Esophagus muscularis mucosa (tissue), 4 donors: Measurements from ENCODE around the gene HHIPL1. TPM values are rescaled to one million over a fixed set of nuclear protein-coding genes. Genes with fewer than 3 reads are reported as not detected.

Experiments
- DNase-seq: peaks from one replicate; pipeline ENCODE4 v3.0.0-alpha.2; 2017; ENCODE audit errors: extremely low spot score
- H3K27ac ChIP-seq, 4 donors: fragments of 200-600 bp; sonication (generic); replicated peaks in 1 of 4; 1 replicate in 3 of 4; 2 replicates in 1 of 4; pipeline ENCODE4 v1.5.1; 2016 to 2019; ENCODE audit warnings: mild to moderate bottlenecking in 1 of 4
- H3K27me3 ChIP-seq, 4 donors: fragments of 200-600 bp; sonication (generic); one replicate each; pipeline versions ENCODE4 v1.5.1 to v1.6.0; 2016 to 2019
- H3K36me3 ChIP-seq, 4 donors: fragments of 200-600 bp; sonication (generic); one replicate each; pipeline ENCODE4 v1.5.1; 2016 to 2019
- H3K4me1 ChIP-seq, 4 donors: fragments of 200-600 bp; sonication (generic); one replicate each; pipeline ENCODE4 v1.5.1; 2016 to 2019
- H3K4me3 ChIP-seq, 4 donors: fragments of 200-600 bp; sonication (generic); 1 replicate in 2 of 4; 2 replicates in 2 of 4; pipeline ENCODE4 v1.5.1; 2016 to 2019; ENCODE audit warnings: mild to moderate bottlenecking in 4 of 4, moderate library complexity in 1 of 4
- H3K9me3 ChIP-seq, 4 donors: fragments of 200-600 bp; sonication (generic); 1 replicate in 3 of 4; 2 replicates in 1 of 4; pipeline ENCODE4 v1.5.1; 2016 to 2019
- EP300 ChIP-seq: sonication (generic); formaldehyde crosslinking; IDR thresholded peaks from one replicate; pipeline ENCODE4 v1.6.1; 2017; ENCODE audit warnings: antibody characterized with exemption
- POLR2A ChIP-seq: fragments of 450-650 bp; IDR thresholded peaks from one replicate; pipeline ENCODE4 v1.6.1; 2017; ENCODE audit warnings: antibody characterized with exemption, moderate library complexity, mild to moderate bottlenecking, low read depth
- POLR2AphosphoS5 ChIP-seq, 2 donors: sonication (generic); formaldehyde crosslinking; IDR thresholded peaks; one replicate each; pipeline ENCODE4 v1.6.1; 2017; ENCODE audit warnings: antibody characterized with exemption in 2 of 2
- WGBS: methylation state at CpG from one replicate; pipeline ENCODE4 v1.1.5; 2018; 5-methylcytosine and 5-hydroxymethylcytosine counted together
- intact Hi-C: fragments of 100-400 bp; cut with DNase I; formaldehyde crosslinking; loops from one replicate; pipeline ENCODE4 v1.15.1; 2023
- total RNA-seq, 4 donors: library from RNA; depleted of rRNA; stranded (reverse); fragments of >200 nt; gene quantifications; one replicate each; pipeline versions ENCODE4 v1.1.0 to v1.2.1, GENCODE V29; 2016
- TF ChIP-seq, protein P1 (sequence below), 3 experiments: fragments of 200-600 bp in 2 of 3; fragments of 450-650 bp in 1 of 3; sonication (generic) in 2 of 3; IDR thresholded peaks; one replicate each; pipeline ENCODE4 v1.5.1; 2017 to 2019; ENCODE audit warnings: antibody characterized with exemption in 3 of 3, mild to moderate bottlenecking in 2 of 3, moderate library complexity in 1 of 3

The HHIPL1 gene
- total RNA-seq, 4 donors from 2014 or later, result 4.2 to 9.1 (median 5.9) TPM

DNA sequence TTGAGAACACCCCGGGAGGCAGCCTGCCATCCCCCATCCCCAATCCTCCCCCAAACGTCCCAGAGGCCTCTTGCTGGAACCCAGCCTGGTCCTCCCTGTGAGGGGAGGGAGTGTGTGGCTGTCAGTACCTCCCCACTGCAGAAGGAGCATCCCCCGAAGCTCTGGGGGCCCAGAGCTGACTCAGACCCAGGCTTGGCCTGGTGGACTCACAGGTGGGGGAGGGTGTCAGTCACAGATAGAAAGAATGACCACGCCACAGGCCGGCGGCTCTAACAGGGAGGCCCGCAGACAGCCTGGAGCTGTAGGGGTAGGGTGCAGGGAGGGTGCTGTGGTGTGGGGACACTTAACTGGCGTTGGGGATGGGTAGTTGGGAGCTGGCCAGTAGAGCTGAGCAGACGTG lies 5.3 kb downstream of the HHIPL1 start:
- WGBS, result 36% methylated on average over 2 of the region's 9 CpGs
- Histone ChIP-seq H3K9me3 (no peaks in the 10 kb centered on the region), H3K27me3 (peaks cover 0 to 10% (median 0%) of the 10 kb centered on the region in 4 donors), H3K27ac (no peak overlapping the region), H3K4me3 (no peak overlapping the region), H3K36me3 (peaks cover 0 to 11% (median 0%) of the 10 kb centered on the region in 4 donors), H3K4me1 (peaks cover 5 to 24% (median 19%) of the 10 kb centered on the region in 4 donors)
- DNase-seq, result no peak
- TF ChIP-seq, protein P1, sequence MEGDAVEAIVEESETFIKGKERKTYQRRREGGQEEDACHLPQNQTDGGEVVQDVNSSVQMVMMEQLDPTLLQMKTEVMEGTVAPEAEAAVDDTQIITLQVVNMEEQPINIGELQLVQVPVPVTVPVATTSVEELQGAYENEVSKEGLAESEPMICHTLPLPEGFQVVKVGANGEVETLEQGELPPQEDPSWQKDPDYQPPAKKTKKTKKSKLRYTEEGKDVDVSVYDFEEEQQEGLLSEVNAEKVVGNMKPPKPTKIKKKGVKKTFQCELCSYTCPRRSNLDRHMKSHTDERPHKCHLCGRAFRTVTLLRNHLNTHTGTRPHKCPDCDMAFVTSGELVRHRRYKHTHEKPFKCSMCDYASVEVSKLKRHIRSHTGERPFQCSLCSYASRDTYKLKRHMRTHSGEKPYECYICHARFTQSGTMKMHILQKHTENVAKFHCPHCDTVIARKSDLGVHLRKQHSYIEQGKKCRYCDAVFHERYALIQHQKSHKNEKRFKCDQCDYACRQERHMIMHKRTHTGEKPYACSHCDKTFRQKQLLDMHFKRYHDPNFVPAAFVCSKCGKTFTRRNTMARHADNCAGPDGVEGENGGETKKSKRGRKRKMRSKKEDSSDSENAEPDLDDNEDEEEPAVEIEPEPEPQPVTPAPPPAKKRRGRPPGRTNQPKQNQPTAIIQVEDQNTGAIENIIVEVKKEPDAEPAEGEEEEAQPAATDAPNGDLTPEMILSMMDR (IDR thresholded peaks at IDR 0.05), result no peak
- TF ChIP-seq EP300 (no peak), POLR2AphosphoS5 (IDR thresholded peaks at IDR 0.05) (no peak), POLR2A (no peak)
- intact Hi-C loops, result no loop called here

DNA sequence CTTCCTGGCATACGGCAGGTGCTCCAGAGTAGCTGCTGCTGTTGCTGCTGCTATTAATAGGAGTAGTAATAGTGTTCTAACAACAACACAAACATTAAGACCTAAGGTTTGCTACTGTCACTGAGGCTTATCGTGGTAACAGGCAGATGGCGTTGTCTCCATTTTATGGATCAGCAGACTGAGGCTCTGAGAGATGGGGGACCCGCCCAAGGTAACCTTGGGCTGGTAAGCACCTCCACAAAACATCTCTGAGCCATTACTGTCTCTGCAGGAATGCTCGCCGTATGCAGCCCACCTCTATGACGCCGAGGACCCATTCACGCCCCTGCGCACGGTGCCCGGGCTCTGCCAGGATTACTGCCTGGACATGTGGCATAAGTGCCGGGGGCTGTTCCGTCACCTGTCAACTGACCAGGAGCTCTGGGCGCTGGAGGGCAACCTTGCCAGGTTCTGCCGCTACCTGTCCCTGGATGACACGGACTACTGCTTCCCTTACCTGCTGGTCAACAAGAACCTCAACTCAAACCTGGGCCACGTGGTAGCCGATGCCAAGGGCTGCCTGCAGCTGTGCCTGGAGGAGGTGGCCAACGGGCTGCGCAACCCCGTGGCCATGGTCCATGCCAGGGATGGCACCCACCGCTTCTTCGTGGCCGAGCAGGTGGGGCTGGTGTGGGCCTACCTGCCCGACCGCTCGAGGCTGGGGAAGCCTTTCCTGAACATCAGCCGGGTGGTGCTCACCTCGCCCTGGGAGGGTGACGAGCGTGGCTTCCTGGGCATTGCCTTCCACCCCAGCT lies 7.2 kb downstream of the HHIPL1 start:
- no peak for DNase-seq
- 97% methylated on average over 17 of the region's 32 CpGs for WGBS
- no peaks in the 10 kb centered on the region for H3K27me3 ChIP-seq
- peaks cover 0 to 11% (median 0%) of the 10 kb centered on the region in 4 donors for H3K36me3 ChIP-seq
- no peaks in the 10 kb centered on the region for H3K9me3 ChIP-seq
- no peak overlapping the region for H3K27ac ChIP-seq
- H3K4me1 ChIP-seq, result peaks cover 0 to 13% (median 9%) of the 10 kb centered on the region in 4 donors
- TF ChIP-seq, protein P1 (IDR thresholded peaks at IDR 0.05), result no peak
- no peak for TF ChIP-seq POLR2AphosphoS5 (IDR thresholded peaks at IDR 0.05)
- no peak for TF ChIP-seq POLR2A
- TF ChIP-seq EP300, result no peak
- no peak overlapping the region for H3K4me3 ChIP-seq
- intact Hi-C loops, result no loop called here

DNA sequence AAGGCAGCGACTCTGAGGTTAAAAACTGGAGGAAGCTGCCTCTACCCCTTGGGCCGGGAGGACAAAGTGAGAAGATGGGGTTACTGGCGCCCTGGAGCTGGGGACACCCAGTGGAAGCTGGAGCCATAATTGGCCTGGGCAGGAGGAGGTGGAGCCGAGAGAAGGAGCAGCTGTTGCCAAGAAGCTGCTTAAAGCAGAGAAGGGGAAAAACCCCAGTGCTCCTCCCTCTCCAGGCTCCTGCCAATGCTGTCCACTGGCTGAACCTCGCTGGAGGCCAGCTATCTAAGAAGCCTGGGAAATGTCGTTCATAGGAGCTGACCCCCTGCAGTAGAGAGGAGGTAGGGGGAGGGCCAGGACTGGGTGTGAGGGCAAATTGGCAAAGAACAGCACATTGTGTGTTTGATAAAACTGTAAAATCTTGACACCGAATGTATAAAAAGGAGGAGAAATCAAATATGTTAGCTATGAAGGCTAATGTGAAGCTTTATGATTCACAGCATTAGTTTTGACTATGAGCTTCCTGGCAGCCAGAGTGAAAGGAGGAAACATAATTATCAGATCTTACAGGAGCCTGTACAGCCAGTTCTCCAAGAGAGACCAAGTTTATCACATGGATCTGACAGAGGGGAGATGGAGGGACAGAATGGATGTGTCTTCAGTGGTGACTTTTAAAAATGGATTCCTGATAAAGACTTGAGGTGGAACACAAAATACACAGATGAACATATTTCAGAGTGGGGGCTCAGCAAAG lies 9.5 kb downstream of the HHIPL1 start:
- peaks cover 0 to 11% (median 0%) of the 10 kb centered on the region in 4 donors for H3K36me3 ChIP-seq
- no peak for DNase-seq
- peak overlapping the region in 3 of 4 donors; percentile 9 to 40 (median 37) for H3K27ac ChIP-seq
- WGBS, result 26% methylated on average over 7 of the region's 7 CpGs
- H3K4me1 ChIP-seq, result peaks cover 3 to 16% (median 12%) of the 10 kb centered on the region in 4 donors
- H3K4me3 ChIP-seq, result no peak overlapping the region
- no peaks in the 10 kb centered on the region for H3K9me3 ChIP-seq
- H3K27me3 ChIP-seq, result peaks cover 0 to 5% (median 2%) of the 10 kb centered on the region in 4 donors
- no peak for TF ChIP-seq POLR2A
- TF ChIP-seq, protein P1 (IDR thresholded peaks at IDR 0.05), result peak in 2 of 3 experiments; percentile 3 to 12
- intact Hi-C loops, result no loop called here

DNA sequence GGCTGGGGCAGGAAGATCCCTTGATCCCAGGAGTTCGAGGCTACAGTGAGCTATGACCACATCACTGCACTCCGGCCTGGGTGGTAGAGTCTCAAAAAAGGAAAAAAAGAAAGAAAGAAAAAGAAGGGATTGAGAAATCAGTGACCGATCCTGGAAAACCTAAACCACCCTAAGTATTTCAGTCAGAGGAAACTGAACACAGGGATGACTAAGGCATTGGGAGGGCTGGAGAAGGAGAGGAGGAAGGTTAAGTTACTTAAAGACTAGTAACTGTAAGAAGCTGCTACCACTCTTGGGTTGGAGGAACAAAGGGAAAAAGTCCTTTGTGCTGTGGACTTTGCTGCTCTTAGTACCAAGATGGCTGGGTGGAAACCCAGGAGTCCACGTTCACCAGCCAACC lies 10.6 kb downstream of the HHIPL1 start:
- Histone ChIP-seq H3K4me3 (no peak overlapping the region), H3K4me1 (peaks cover 8 to 27% (median 22%) of the 10 kb centered on the region in 4 donors), H3K27ac (no peak overlapping the region), H3K9me3 (no peaks in the 10 kb centered on the region), H3K27me3 (peaks cover 0 to 16% (median 5%) of the 10 kb centered on the region in 4 donors), H3K36me3 (peaks cover 0 to 11% (median under 1%) of the 10 kb centered on the region in 4 donors)
- WGBS, result 91% methylated on average over 4 of the region's 4 CpGs
- intact Hi-C loops, result no loop called here
- no peak for TF ChIP-seq EP300
- TF ChIP-seq POLR2A, result no peak
- TF ChIP-seq, protein P1 (IDR thresholded peaks at IDR 0.05), result no peak
- TF ChIP-seq POLR2AphosphoS5 (IDR thresholded peaks at IDR 0.05), result no peak
- no peak for DNase-seq
